ENCODE measurements around the gene IP6K1.
"Not testable (repeated sequence)": the region's sequence is repeated elsewhere in the genome, so short reads cannot be mapped to it uniquely, and the experiment has no call there.

IP6K1 gene

DNA sequence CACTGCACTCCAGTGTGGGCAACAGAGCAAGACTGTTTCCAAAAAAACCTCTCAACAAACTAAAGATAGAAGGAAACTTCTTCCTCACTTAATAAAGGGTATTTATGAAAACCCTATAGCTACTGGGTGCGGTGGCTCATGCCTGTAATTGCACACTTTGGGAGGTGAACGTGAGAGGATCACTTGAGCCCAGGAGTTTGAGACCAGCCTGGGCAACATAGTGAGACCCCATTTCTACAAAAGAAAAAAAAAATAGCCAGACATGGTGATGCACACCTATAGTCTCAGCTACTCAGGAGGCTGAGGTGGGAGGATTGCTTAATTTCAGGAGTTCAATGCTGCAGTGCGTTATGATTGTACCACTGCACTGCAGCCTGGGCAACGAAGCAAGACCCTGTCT, 22.4 kb downstream of the IP6K1 start:
- no peak for DNase-seq (ENCODE audit: low read depth)

- DNase-seq (ENCODE audit: low read depth), result no peak
Measured at GRCh38 chr3:49761661-49762060, 24.7 kb downstream of the IP6K1 start.

DNA sequence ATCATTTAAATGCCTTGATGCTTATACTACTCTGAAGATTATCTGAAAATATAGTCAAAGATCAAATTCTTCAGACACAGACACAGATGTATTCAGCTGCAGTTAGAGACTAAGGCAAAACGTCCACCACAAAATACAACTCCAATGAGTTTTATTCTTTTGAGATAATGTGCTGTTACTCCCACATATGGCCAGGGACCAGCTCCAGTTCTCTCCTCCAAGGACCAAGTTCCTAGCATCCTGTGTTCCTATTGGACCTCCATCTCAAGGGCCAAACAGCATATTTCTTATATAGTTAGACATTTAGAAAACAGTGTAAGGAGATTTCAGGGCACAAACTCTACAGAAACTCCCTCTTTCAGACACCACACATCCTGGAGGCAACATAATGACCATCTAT, 27.1 kb downstream of the IP6K1 start:
- no peak for DNase-seq (ENCODE audit: low read depth)

DNA sequence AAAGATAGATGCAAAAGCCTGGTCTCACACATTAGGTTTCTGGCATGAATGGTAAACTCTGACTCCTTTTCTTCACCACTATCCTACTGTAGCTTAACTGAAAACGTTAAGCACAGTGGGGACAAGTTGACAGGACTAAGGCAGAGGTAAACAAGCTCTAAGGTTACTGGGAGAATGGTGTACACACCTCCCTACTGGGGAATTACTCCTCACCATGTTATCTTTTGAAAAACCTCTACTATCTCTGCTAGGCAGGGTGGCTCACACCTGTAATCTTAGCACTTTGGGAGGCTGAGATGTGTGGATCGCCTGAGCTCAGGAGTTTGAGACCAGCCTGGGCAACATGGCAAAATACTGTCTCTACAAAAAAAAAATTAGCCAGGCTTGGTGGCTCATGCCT, 29.1 kb downstream of the IP6K1 start:
- no peak for DNase-seq (ENCODE audit: low read depth)

DNA sequence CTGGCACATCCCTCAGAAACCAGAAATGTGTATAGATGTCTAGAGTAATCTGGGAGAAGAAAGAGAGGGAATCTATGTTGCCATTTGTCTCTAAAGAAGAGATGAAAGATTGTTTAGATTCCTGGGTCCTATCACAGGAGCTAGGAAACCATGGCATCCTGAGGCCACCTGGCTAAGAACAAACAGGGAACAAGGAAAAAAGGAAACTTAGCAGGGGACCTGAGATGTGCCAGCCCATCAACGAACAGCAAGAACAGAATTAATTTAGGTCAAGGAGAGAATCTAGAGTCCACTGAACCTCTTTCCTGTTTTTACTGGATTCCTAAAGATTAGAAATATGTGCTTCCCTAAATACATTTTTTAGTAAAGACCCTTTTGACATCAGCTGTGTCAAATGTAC, 30.3 kb downstream of the IP6K1 start:
- DNase-seq (ENCODE audit: low read depth), result no peak

- DNase-seq (ENCODE audit: low read depth), result no peak
Measured at GRCh38 chr3:49754536-49754935, 31.8 kb downstream of the IP6K1 start.

GRCh38 chr3:49751501-49751900, 34.8 kb downstream of the IP6K1 start:
- DNase-seq (ENCODE audit: low read depth), result no peak

DNA sequence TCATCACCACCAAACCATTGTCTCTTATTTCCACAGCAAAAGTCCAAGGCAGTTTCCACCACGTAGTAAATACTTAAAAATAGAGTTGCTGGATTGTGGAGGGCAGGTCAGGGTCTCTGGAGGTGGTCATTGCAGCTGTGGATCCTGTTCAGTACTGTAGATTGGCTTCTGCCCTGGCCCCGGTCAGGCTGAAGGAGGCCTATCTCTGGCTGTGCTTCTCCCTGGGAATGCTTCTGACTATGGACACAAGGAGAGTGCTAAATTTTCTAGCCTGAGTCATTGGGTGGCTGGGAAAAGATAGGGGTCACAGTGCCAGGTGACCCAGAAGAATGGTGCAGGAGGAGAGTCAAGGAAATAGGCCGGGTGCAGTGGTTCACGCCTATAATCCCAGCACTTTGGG, 36.3 kb downstream of the IP6K1 start:
- no peak for DNase-seq (ENCODE audit: low read depth)

- not testable (repeated sequence) for DNase-seq (ENCODE audit: low read depth)
Measured at GRCh38 chr3:49748874-49749273, 37.5 kb downstream of the IP6K1 start.

DNA sequence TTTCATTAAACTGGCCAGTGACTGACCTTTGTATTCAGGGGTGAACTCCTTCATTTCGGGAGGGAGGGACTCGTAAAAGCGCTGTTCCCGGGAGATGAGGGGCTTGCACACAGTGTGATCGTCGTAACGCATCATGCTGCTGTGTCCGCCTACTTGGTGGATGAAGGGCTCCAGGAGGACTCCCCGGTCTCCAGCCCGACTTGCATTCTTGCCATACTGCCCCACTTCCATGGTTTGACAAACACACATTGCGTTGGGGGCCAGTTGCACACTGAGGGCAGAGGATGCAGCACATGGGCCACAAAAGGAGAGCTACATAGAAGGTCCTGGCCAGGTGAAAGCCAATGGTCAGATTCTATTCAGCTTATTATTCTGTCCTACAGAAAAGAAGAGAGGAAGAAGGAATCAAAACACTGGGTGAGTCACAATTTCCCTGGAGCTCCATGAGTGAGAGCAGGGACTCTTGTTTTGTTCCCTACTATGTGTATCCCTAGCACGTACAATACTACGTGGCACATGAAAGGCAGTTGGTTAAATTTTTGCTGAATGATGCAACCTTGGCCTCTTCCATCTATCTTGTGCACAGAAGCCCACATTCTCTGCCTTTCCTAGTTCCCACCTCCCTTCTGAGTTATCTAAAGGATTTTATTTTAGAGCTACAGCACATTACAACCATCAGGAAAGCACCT, 38.4 kb downstream of the IP6K1 start:
- DNase-seq (ENCODE audit: low read depth), result no peak

DNA sequence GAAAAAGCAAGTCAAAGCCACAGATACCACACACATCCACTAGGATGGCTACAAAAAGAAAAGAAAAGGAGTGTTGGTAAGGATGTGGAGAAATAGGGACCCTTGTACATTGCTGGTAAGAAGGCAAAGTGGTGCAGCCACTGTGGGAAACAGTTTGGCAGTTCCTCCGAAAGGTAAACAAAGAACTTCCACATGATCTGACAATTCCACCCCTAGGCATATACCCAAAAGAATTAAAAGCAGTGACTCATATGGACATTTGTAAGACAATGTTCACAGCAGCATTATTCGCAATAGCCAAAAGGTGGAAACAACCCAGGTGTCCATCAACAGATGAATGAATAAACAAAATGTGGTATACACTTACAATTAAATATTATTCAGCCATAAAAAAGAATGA, 40.4 kb downstream of the IP6K1 start:
- no peak for DNase-seq (ENCODE audit: low read depth)

GRCh38 chr3:49740427-49740826, 45.9 kb downstream of the IP6K1 start:
- no peak for DNase-seq (ENCODE audit: low read depth)

- DNase-seq (ENCODE audit: low read depth), result no peak
Measured at GRCh38 chr3:49738067-49738713, 48.2 kb downstream of the IP6K1 start.

DNA sequence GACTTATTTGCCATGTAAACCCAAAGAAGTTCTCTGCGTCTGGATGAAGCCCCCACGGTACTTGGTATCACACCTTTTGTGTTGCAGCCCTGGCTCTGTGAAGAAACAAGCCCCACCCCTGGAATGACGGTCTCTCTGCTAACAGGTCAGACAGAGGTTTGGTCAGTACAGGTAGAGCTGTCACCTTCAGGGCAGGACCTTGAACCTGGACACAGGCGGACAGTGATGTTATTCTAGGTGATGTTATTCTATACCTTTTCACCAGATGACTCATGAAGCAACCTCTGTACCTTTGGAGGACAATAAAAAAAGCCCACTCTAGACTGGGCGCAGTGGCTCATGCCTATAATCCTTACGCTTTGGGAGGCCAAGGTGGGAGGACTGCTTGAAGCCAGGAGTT, 51.6 kb downstream of the IP6K1 start:
- no peak for DNase-seq (ENCODE audit: low read depth)

DNA sequence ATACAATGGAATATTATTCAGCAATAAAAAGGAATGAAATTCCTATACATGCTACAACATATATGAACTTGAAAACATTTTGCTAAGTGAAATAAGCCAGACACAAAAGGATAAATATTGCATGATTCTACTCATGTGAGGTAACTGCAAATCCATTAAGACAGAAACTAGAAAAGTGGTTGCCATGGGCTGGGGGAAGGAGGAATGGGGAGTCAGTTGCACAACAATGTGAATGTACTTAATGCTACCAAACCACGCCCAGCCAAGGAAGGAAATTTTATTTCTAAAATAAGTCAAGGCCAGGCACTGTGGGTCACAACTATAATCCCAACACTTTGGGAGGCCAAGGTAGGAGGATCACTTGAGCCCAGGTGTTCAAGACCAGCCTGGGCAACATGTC, 52.8 kb downstream of the IP6K1 start:
- DNase-seq (ENCODE audit: low read depth), result no peak

GRCh38 chr3:49732597-49732996, 53.7 kb downstream of the IP6K1 start:
- no peak for DNase-seq (ENCODE audit: low read depth)

DNA sequence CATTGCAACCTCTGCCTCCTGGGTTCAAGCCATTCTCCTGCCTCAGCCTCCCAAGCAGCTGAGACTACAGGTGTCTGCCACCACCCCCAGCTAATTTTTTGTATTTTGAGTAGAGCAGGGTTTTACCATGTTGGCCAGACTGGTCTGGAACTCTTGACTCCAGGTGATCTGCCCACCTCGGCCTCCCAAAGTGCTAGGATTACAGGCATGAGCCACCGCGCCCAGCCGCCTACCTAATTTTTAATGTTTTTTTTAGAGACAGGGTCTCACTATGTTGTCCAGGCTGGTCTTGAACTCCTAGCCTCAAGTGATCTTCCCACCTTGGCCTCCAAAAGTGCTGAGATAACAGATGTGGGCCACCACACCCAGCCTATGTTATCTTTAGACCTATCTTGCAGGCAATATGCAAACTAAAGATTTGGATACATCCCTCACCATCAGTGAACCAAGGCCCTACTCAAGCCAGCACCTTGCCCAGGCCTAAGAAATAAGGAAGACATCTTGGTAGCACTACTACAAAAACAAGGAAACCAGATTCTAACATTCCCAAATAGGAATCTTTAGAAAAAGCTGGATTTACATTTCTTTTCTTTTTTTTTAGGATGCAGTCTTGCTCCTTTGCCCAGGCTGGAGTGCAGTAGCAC, 56.3 kb downstream of the IP6K1 start:
- no peak for DNase-seq (ENCODE audit: low read depth)

GRCh38 chr3:49727924-49728361, 58.4 kb downstream of the IP6K1 start:
- no peak for DNase-seq (ENCODE audit: low read depth)

DNA sequence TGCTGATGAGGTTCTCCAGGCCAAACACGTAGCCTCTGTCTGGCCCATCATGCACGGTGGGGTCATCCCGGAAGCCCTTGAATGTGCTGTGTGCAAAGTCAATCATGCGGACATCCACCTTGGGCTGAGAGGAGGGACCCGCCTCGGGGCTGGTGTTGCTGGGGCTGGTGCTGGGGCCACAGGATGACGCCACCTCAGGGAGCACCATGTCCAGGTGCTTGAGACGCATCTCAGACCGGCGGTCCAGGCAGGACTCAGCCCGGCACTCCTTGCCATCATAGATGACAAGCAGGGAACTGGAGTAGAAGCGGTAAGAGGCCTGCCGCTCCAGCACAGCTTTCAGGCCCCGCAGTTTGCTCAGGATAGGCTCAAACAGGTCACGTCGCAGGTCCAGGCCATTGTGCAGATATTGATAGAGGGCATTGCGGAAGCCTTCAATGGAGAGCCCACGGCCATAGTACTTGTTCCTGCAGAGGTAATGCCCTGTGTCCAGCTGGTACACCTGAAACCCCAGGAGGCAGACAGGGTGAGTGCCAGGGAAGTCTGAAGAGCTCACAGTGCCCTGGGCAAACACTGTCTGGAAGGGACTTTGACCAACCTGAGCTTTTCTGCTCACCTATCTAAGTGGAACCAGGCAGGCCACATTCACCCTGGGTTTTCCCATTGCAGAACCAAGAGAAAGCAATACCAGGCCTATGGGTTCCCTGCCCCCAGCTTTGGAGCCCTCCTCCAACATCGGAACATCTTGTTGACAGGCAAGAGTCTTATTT, 59.0 kb downstream of the IP6K1 start:
- DNase-seq (ENCODE audit: low read depth), result no peak

DNA sequence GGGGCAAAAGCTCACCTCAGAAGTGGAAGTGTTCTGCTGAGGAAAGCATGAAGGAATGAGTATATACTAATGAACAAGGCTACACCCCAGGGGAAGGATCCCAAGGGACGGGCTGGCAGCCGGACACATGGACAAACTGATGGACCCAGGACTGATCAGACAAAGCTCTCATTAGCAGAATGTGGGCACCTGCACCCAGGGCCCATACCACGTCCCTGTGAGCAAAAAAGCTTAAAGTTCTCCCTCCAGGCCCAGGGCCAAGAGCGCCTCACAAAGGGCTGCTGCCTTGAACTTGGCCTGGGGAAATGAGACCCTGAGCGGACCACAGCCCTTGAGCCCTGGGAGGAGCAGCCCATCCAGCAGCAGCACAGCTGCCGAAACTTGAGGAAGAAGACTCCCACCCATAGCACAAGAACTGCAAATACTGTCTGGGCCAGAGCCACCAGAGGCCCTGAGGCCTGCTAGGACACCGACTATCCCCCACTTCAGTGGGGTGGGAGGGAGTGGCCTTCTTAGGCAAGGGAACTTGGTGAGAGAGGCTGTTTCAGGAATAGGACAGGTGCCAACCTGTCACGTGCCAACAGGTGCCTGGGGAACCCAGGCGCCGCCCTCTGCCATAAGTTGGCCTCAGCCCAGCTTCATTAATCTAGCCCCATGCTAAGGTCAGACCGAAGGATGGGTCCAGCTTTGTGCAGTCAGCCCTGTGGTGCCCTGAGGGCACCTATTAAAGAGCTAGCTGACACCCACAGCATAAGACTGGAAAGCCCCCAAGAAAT, 60.2 kb downstream of the IP6K1 start:
- DNase-seq (ENCODE audit: low read depth), result no peak

GRCh38 chr3:49724586-49724985, 61.8 kb downstream of the IP6K1 start:
- no peak for DNase-seq (ENCODE audit: low read depth)
